EH (cell line): ENCODE data around the gene MZF1.
"Not testable (repeated sequence)": the region's sequence is repeated elsewhere in the genome, so short reads cannot be mapped to it uniquely, and the experiment has no call there.

Experiments
- DNase-seq: peaks from one replicate; pipeline ENCODE4 v3.0.0-alpha.2; 2015; ENCODE audit warnings: low read depth

The MZF1 gene

GRCh38 chr19:58572818-58573657 lies at the start of gene MZF1:
Gene MZF1 (minus strand): TSS chr19:58573335. CDS start chr19:58571389, 1,946 bp downstream.
- peak; percentile 100 for DNase-seq

GRCh38 chr19:58607213-58607612 lies 34.1 kb upstream of the MZF1 start:
- not testable (repeated sequence) for DNase-seq

- DNase-seq = not testable (repeated sequence)
Measured at GRCh38 chr19:58606251-58606896, 33.2 kb upstream of the MZF1 start.

GRCh38 chr19:58586133-58586765 lies 13.1 kb upstream of the MZF1 start:
- DNase-seq = no peak

GRCh38 chr19:58585442-58586132 lies 12.5 kb upstream of the MZF1 start:
- DNase-seq = no peak

- no peak for DNase-seq
Measured at GRCh38 chr19:58584498-58585441, 11.6 kb upstream of the MZF1 start.

- DNase-seq = no peak
Measured at GRCh38 chr19:58582985-58583384, 9.8 kb upstream of the MZF1 start.

GRCh38 chr19:58581227-58582141 lies 8.3 kb upstream of the MZF1 start:
- peak; percentile 88 for DNase-seq

- DNase-seq = no peak
Measured at GRCh38 chr19:58579473-58580142, 6.5 kb upstream of the MZF1 start.

- no peak for DNase-seq
Measured at GRCh38 chr19:58578012-58578925, 5.1 kb upstream of the MZF1 start.

- DNase-seq = not testable (repeated sequence)
Measured at GRCh38 chr19:58577581-58577980, 4.4 kb upstream of the MZF1 start.

GRCh38 chr19:58575183-58576041 lies 2.3 kb upstream of the MZF1 start:
- DNase-seq = peak; percentile 92

GRCh38 chr19:58573658-58574164 lies 576 bp upstream of the MZF1 start:
- DNase-seq = no peak

GRCh38 chr19:58572026-58572817 lies 913 bp downstream of the MZF1 start:
- no peak for DNase-seq

GRCh38 chr19:58571575-58571947 lies 1.6 kb downstream of the MZF1 start:
- no peak for DNase-seq
